Panc1 (cell line): Measurements from ENCODE around the gene PIK3R5. TPM values are rescaled to one million over a fixed set of nuclear protein-coding genes. Genes with fewer than 3 reads are reported as not detected.
"Not testable (repeated sequence)": the region's sequence is repeated elsewhere in the genome, so short reads cannot be mapped to it uniquely, and the experiment has no call there.

Experiments used
- ATAC-seq: fragments of 200-7000 bp; cut with Tn5 transposase; 2 replicates; pipeline ENCODE4 v1.9.1; 2020; ENCODE audit warnings: mild to moderate bottlenecking, moderate library complexity
- BruUV-seq: library from RNA; stranded (reverse); fragments of 400-500 nt; replicated peaks from 2 replicates; lab custom pipeline; 2021; lab: Mats Ljungman, UMichigan
- CTCF ChIA-PET: fragments of 300-600 bp; sonication (Branson Sonifier 250); formaldehyde crosslinking; loops from one replicate; lab custom pipeline; 2022; ENCODE audit warnings: antibody characterized with exemption; lab: Charles Lee
- POLR2A ChIA-PET: fragments of 300-600 bp; sonication (Branson Sonifier 250); formaldehyde crosslinking; loops from one replicate; lab custom pipeline; 2022; ENCODE audit warnings: antibody characterized with exemption; lab: Charles Lee
- DNase-seq: peaks from one replicate; pipeline ENCODE4 v3.0.0-alpha.2; 2010; ENCODE audit warnings: low read depth, low spot score
- H3K27ac ChIP-seq: 2 replicates; pipeline ENCODE4 v1.5.1; 2011; ENCODE audit warnings: mild to moderate bottlenecking, low read length, inconsistent platforms
- H3K27me3 ChIP-seq: fragments of 200-500 bp; sonication (Bioruptor generic); 2 replicates; pipeline ENCODE4 v1.6.0; 2014; ENCODE audit warnings: low read length, inconsistent platforms; ENCODE audit not compliant: control insufficient read depth, insufficient read depth
- H3K36me3 ChIP-seq: fragments of 200-500 bp; sonication (Bioruptor generic); 2 replicates; pipeline ENCODE4 v1.5.1; 2014; ENCODE audit warnings: inconsistent platforms, mild to moderate bottlenecking, low read length, moderate library complexity; ENCODE audit not compliant: control insufficient read depth, insufficient read depth
- H3K4me1 ChIP-seq: 2 replicates; pipeline ENCODE4 v1.5.1; 2011; ENCODE audit warnings: inconsistent platforms, mild to moderate bottlenecking, low read length, moderate library complexity; ENCODE audit not compliant: control insufficient read depth, insufficient read depth
- H3K4me3 ChIP-seq, 2 experiments: 2 replicates each; pipeline ENCODE4 v1.5.1; 2011 to 2012; ENCODE audit warnings: low read depth in 2 of 2, low read length in 2 of 2, mild to moderate bottlenecking in 2 of 2, inconsistent platforms in 1 of 2, moderate library complexity in 1 of 2
- H3K9me3 ChIP-seq: fragments of 200-500 bp; sonication (Bioruptor generic); 2 replicates; pipeline ENCODE4 v1.5.1; 2014; ENCODE audit warnings: low read depth, mild to moderate bottlenecking, inconsistent platforms, low read length, moderate library complexity; ENCODE audit not compliant: control insufficient read depth, insufficient read depth
- SIN3A ChIP-seq: IDR thresholded peaks from 2 replicates; pipeline ENCODE4 v1.6.1; 2012; ENCODE audit warnings: low read depth, mild to moderate bottlenecking, low read length, moderate library complexity, borderline replicate concordance; ENCODE audit not compliant: insufficient read depth
- TCF7L2 ChIP-seq: IDR thresholded peaks from 2 replicates; pipeline ENCODE4 v1.6.1; 2011; ENCODE audit warnings: mild to moderate bottlenecking, low read depth, low read length, inconsistent platforms
- in situ Hi-C: cut with HindIII; loops from 2 replicates; pipeline ENCODE4 v1.10.0; 2016; ENCODE audit warnings: low sequenced_read_pairs, low pct_unique_long_range_greater_than_20kb
- intact Hi-C: fragments of 100-400 bp; cut with micrococcal nuclease; formaldehyde crosslinking; loops from one replicate; pipeline ENCODE4 v1.10.0; 2022; ENCODE audit not compliant: unreplicated experiment
- total RNA-seq: library from RNA; stranded (reverse); gene quantifications from one replicate; pipeline ENCODE4 v1.2.1, GENCODE V29; 2021; ENCODE audit not compliant: unreplicated experiment
- TF ChIP-seq, protein P1 (sequence below): fragments of 450-650 bp; IDR thresholded peaks from 2 replicates; pipeline ENCODE4 v1.5.1; 2017; ENCODE audit warnings: mild to moderate bottlenecking
- TF ChIP-seq, protein P2 (sequence below), 2 experiments: IDR thresholded peaks; 2 replicates each; pipeline ENCODE4 v1.6.1; 2011 to 2012; ENCODE audit warnings: low read depth in 2 of 2, control low read depth in 1 of 2, low read length in 1 of 2, mild to moderate bottlenecking in 1 of 2, moderate library complexity in 1 of 2; ENCODE audit not compliant: insufficient read depth in 1 of 2

PIK3R5 gene
- total RNA-seq, 1 experiment from 2014 or later: 0.15 TPM

- no peak overlapping the region for H3K4me3 ChIP-seq
- ATAC-seq (peak; percentile 88), DNase-seq (peak; percentile 43)
- intact Hi-C loops (no loop called here), in situ Hi-C loops (no loop called here)
- CTCF ChIA-PET: interaction anchor here (0.9 kb wide), 1 partner anchor 50 kb away, joined by 3 read pairs; no protein-coding TSS in a partner anchor
- H3K27me3 ChIP-seq: no peaks in the 10 kb centered on the region
- no peaks in the 10 kb centered on the region for H3K36me3 ChIP-seq
- POLR2A ChIA-PET: interaction anchor here (0.6 kb wide), 1 partner anchor 132 kb away, joined by 3 read pairs; no protein-coding TSS in a partner anchor
- H3K4me1 ChIP-seq: no peaks in the 10 kb centered on the region
- no TSS peak for BruUV-seq
- H3K9me3 ChIP-seq: no peaks in the 10 kb centered on the region
- no peak overlapping the region for H3K27ac ChIP-seq
- TF ChIP-seq, protein P1, sequence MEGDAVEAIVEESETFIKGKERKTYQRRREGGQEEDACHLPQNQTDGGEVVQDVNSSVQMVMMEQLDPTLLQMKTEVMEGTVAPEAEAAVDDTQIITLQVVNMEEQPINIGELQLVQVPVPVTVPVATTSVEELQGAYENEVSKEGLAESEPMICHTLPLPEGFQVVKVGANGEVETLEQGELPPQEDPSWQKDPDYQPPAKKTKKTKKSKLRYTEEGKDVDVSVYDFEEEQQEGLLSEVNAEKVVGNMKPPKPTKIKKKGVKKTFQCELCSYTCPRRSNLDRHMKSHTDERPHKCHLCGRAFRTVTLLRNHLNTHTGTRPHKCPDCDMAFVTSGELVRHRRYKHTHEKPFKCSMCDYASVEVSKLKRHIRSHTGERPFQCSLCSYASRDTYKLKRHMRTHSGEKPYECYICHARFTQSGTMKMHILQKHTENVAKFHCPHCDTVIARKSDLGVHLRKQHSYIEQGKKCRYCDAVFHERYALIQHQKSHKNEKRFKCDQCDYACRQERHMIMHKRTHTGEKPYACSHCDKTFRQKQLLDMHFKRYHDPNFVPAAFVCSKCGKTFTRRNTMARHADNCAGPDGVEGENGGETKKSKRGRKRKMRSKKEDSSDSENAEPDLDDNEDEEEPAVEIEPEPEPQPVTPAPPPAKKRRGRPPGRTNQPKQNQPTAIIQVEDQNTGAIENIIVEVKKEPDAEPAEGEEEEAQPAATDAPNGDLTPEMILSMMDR: peak; percentile 93
- TF ChIP-seq, protein P2, sequence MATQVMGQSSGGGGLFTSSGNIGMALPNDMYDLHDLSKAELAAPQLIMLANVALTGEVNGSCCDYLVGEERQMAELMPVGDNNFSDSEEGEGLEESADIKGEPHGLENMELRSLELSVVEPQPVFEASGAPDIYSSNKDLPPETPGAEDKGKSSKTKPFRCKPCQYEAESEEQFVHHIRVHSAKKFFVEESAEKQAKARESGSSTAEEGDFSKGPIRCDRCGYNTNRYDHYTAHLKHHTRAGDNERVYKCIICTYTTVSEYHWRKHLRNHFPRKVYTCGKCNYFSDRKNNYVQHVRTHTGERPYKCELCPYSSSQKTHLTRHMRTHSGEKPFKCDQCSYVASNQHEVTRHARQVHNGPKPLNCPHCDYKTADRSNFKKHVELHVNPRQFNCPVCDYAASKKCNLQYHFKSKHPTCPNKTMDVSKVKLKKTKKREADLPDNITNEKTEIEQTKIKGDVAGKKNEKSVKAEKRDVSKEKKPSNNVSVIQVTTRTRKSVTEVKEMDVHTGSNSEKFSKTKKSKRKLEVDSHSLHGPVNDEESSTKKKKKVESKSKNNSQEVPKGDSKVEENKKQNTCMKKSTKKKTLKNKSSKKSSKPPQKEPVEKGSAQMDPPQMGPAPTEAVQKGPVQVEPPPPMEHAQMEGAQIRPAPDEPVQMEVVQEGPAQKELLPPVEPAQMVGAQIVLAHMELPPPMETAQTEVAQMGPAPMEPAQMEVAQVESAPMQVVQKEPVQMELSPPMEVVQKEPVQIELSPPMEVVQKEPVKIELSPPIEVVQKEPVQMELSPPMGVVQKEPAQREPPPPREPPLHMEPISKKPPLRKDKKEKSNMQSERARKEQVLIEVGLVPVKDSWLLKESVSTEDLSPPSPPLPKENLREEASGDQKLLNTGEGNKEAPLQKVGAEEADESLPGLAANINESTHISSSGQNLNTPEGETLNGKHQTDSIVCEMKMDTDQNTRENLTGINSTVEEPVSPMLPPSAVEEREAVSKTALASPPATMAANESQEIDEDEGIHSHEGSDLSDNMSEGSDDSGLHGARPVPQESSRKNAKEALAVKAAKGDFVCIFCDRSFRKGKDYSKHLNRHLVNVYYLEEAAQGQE (IDR thresholded peaks at IDR 0.05; ENCODE audit: insufficient read depth in 1 of 2, low read depth in 2 of 2, low read length in 1 of 2): no peak
- TF ChIP-seq SIN3A: no peak
- TF ChIP-seq TCF7L2: no peak
These were observed 28.8 kb upstream of the PIK3R5 start for GRCh38 chr17:8994319-8994718.

- H3K9me3 ChIP-seq: no peaks in the 10 kb centered on the region
- no peak overlapping the region for H3K27ac ChIP-seq
- no peaks in the 10 kb centered on the region for H3K27me3 ChIP-seq
- ATAC-seq (no peak), DNase-seq (no peak)
- TF ChIP-seq, protein P1: peak; percentile 85
- TF ChIP-seq TCF7L2: no peak
- intact Hi-C loops: no loop called here
- BruUV-seq: no TSS peak
- ChIA-PET CTCF (no interaction called here), POLR2A (no interaction called here)
- in situ Hi-C loops: no loop called here
- H3K4me1 ChIP-seq: no peaks in the 10 kb centered on the region
- no peak overlapping the region for H3K4me3 ChIP-seq
- H3K36me3 ChIP-seq: no peaks in the 10 kb centered on the region
These were observed 26.2 kb upstream of the PIK3R5 start for GRCh38 chr17:8991514-8992285.

DNA sequence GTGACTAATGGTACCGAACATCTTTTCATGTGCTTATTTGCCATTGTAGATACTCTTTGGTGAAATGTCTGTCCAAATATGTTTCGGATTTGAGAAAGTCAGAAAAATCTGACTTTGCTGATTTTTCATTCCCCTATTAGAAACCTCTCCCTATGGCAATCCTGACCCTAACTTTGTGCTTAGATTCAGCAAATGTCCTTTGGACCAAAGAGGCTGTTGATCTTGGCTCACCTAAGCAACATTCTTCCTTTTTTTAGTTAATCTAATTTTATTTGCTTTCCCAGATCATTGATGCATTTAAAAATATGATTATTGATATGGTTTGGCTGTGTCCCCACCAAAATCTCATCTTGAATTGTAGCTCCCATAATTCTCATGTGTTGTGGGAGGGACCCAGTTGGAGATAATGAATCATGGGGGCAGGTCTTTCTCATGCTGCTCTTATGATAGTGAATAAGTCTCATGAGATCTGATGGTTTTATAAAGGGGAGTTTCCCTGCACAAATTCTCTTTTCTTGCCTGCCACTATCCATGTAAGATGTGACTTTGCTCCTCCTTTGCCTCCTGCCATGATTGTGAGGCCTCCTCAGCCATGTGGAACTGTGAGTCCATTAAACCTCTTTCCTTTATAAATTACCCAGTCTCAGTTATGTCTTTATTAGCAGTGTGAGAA is 22.9 kb upstream of the PIK3R5 start:
- POLR2A ChIA-PET: not testable (repeated sequence)

More for the DNA sequence above, 22.9 kb upstream of the PIK3R5 start:
- in situ Hi-C loops, H3K27me3 ChIP-seq, BruUV-seq, H3K9me3 ChIP-seq, intact Hi-C loops, H3K36me3 ChIP-seq, ATAC-seq, H3K27ac ChIP-seq, H3K4me1 ChIP-seq, CTCF ChIA-PET, DNase-seq, H3K4me3 ChIP-seq: not testable (repeated sequence)
